DND-41 (cell line): ENCODE measurements around the gene NEK4.

Experiments used
- ATAC-seq: fragments of 200-7000 bp; cut with Tn5 transposase; 3 replicates; pipeline ENCODE4 v1.9.1; 2021; ENCODE audit warnings: low read depth; ENCODE audit not compliant: insufficient read depth
- DNase-seq: peaks from one replicate; pipeline ENCODE4 v3.0.0-alpha.2; 2020
- H2AFZ ChIP-seq: 2 replicates; pipeline ENCODE4 v1.6.0; 2012; ENCODE audit warnings: low read depth, low read length
- H3K27ac ChIP-seq: 2 replicates; pipeline ENCODE4 v1.5.1; 2012; ENCODE audit warnings: low read length, inconsistent platforms
- H3K27me3 ChIP-seq: fragments of 200-600 bp; sonication (generic); 2 replicates; pipeline ENCODE4 v1.6.0; 2012; ENCODE audit warnings: low read length, mild to moderate bottlenecking, inconsistent platforms; ENCODE audit not compliant: insufficient read depth, poor library complexity
- H3K36me3 ChIP-seq: 2 replicates; pipeline ENCODE4 v1.5.1; 2012; ENCODE audit warnings: low read length, inconsistent platforms; ENCODE audit not compliant: insufficient read depth
- H3K4me1 ChIP-seq: 2 replicates; pipeline ENCODE4 v1.5.1; 2012; ENCODE audit warnings: mild to moderate bottlenecking, low read length; ENCODE audit not compliant: insufficient read depth
- H3K4me2 ChIP-seq: 2 replicates; pipeline ENCODE4 v1.6.0; 2012; ENCODE audit warnings: mild to moderate bottlenecking, moderate library complexity, low read length, inconsistent platforms; ENCODE audit not compliant: insufficient read depth
- H3K4me3 ChIP-seq, 2 experiments: fragments of 200-600 bp in 1 of 2; shearing (Covaris generic) in 1 of 2; 2 replicates each; pipeline ENCODE4 v1.5.1; 2012 to 2016; ENCODE audit warnings: inconsistent platforms in 2 of 2, low read length in 2 of 2, mild to moderate bottlenecking in 2 of 2, low read depth in 1 of 2, moderate library complexity in 1 of 2
- H3K79me2 ChIP-seq: 2 replicates; pipeline ENCODE4 v1.6.0; 2012; ENCODE audit warnings: low read length, inconsistent platforms; ENCODE audit not compliant: insufficient read depth
- H3K9ac ChIP-seq: 2 replicates; pipeline ENCODE4 v1.6.0; 2012; ENCODE audit warnings: low read depth, mild to moderate bottlenecking, inconsistent platforms, low read length, moderate library complexity
- H3K9me3 ChIP-seq: 2 replicates; pipeline ENCODE4 v1.5.1; 2012; ENCODE audit warnings: low read length, moderate library complexity, mild to moderate bottlenecking, inconsistent platforms; ENCODE audit not compliant: insufficient read depth, severe bottlenecking
- H4K20me1 ChIP-seq: 2 replicates; pipeline ENCODE4 v1.6.0; 2012; ENCODE audit warnings: low read length; ENCODE audit not compliant: insufficient read depth
- CTCF ChIP-seq: IDR thresholded peaks from 2 replicates; pipeline ENCODE4 v1.5.1; 2012; ENCODE audit warnings: borderline replicate concordance, low read length, moderate library complexity, mild to moderate bottlenecking; ENCODE audit not compliant: poor library complexity, severe bottlenecking; ENCODE audit errors: extremely low read depth
- EZH2 ChIP-seq: IDR thresholded peaks from 3 replicates; pipeline ENCODE4 v1.6.1; 2012; ENCODE audit warnings: borderline replicate concordance, low read depth, mild to moderate bottlenecking, moderate library complexity, low read length, inconsistent platforms; ENCODE audit not compliant: severe bottlenecking

Gene NEK4

DNA sequence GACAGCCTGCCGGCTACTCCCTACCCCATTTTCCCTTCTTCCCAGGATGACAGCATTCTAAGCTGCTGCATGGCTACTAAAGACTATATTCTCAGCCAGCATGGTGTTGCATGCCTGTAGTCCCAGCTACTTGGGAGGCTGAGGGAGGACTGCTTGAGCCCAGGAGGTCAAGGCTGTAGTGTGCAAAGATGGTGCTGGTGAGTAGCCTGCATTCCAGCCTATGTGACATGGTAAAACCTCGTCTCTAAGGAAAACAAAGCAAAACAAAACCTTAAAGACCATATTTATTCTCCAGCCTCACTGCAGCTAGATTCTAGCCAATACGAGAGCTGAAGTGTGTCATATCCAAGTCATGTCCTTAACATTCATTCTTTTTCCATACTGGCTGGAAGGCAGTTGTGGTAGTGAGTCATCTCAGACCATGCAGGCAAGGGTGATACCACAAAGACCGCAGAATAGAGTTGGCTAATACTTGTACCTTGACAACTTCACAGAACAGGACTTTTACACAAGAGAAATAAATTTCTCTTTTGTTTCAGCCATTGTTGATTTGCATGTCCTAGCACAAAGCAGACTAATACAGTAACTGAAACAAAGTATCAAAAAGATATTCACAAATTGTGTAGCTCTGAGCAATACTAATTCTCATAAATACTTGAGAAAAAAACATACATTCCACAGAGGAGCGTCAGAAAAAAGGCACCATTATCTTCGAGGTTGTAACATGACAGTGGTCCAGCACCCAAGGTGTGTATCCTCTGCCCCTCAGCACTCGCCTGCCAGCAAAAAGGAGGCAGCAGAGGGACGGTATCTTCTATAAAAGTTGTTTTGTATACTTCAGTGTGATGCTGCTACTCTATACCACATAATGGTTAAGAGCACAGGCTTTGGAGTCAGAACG, 99.9 kb downstream of the NEK4 start:
- no peak overlapping the region for H3K4me2 ChIP-seq
- peaks cover 15% of the 10 kb centered on the region; the same call in 1 of the 2 replicates for H4K20me1 ChIP-seq
- peaks cover 75% of the 10 kb centered on the region for H3K36me3 ChIP-seq
- ATAC-seq, result 0 out of 3 replicates have a peak, but pooled peaks have one; percentile 42
- no peak for DNase-seq
- H2AFZ ChIP-seq, result no peak overlapping the region
- no peak overlapping the region for H3K27ac ChIP-seq
- H3K4me3 ChIP-seq, result no peak overlapping the region
- no peak for TF ChIP-seq EZH2
- no peak for TF ChIP-seq CTCF
- no peaks in the 10 kb centered on the region for H3K27me3 ChIP-seq
- H3K9me3 ChIP-seq, result no peaks in the 10 kb centered on the region
- H3K79me2 ChIP-seq, result peaks cover 72% of the 10 kb centered on the region
- H3K4me1 ChIP-seq, result no peaks in the 10 kb centered on the region
- H3K9ac ChIP-seq, result no peak overlapping the region

GRCh38 chr3:52663098-52663497, 107.6 kb downstream of the NEK4 start:
- Histone ChIP-seq H3K79me2 (peaks cover 29% of the 10 kb centered on the region), H3K27ac (no peak overlapping the region), H3K4me1 (no peaks in the 10 kb centered on the region), H3K4me3 (no peak overlapping the region), H4K20me1 (peaks cover 8% of the 10 kb centered on the region; the same call in 1 of the 2 replicates), H3K9ac (no peak overlapping the region), H2AFZ (no peak overlapping the region), H3K4me2 (no peak overlapping the region), H3K27me3 (no peaks in the 10 kb centered on the region), H3K36me3 (peaks cover 91% of the 10 kb centered on the region), H3K9me3 (no peaks in the 10 kb centered on the region)
- TF ChIP-seq CTCF, result no peak
- TF ChIP-seq EZH2, result no peak
- ATAC-seq (no peak), DNase-seq (no peak)

- TF ChIP-seq CTCF, result no peak
- TF ChIP-seq EZH2, result no peak
- no peak overlapping the region for H3K4me3 ChIP-seq
- ATAC-seq, result no peak
- no peak overlapping the region for H2AFZ ChIP-seq
- H3K79me2 ChIP-seq, result peaks cover 12% of the 10 kb centered on the region
- no peaks in the 10 kb centered on the region for H3K27me3 ChIP-seq
- no peak overlapping the region for H3K27ac ChIP-seq
- H3K4me1 ChIP-seq, result no peaks in the 10 kb centered on the region
- H4K20me1 ChIP-seq, result 0 out of 2 replicates have a peak, but pooled peaks cover 6% of the 10 kb centered on the region
- H3K9me3 ChIP-seq, result no peaks in the 10 kb centered on the region
- peaks cover 91% of the 10 kb centered on the region for H3K36me3 ChIP-seq
- no peak overlapping the region for H3K4me2 ChIP-seq
- DNase-seq, result no peak
- no peak overlapping the region for H3K9ac ChIP-seq
Measured at GRCh38 chr3:52660046-52660445, 110.7 kb downstream of the NEK4 start.
